SK-N-SH (cell line): ENCODE data around the gene NFATC3. TPM values are rescaled to one million over a fixed set of nuclear protein-coding genes. Genes with fewer than 3 reads are reported as not detected.
"Not testable (repeated sequence)": the region's sequence is repeated elsewhere in the genome, so short reads cannot be mapped to it uniquely, and the experiment has no call there.

ENCODE experiments used
- CTCF ChIA-PET: fragments of 300-600, 350-600 bp; formaldehyde crosslinking; extraction: SDS; loops from one replicate; lab custom pipeline; 2021; lab: Yijun Ruan, JAX
- POLR2A ChIA-PET: fragments of 350-600 bp; sonication (Branson Sonifier 250); formaldehyde crosslinking; extraction: SDS; loops from one replicate; lab custom pipeline; 2020; ENCODE audit warnings: antibody characterized with exemption, inconsistent platforms; lab: Yijun Ruan, JAX
- DNase-seq: peaks from one replicate; pipeline ENCODE4 v3.0.0; 2012
- H2AFZ ChIP-seq: fragments of 200-600 bp; sonication (generic); 2 replicates; pipeline ENCODE4 v1.8.1; 2016; ENCODE audit warnings: antibody characterized with exemption, mild to moderate bottlenecking, low read depth
- H3F3A ChIP-seq: fragments of 200-600 bp; sonication (generic); replicated peaks from 2 replicates; pipeline ENCODE3; 2016; ENCODE audit warnings: antibody characterized with exemption, mild to moderate bottlenecking; ENCODE audit not compliant: insufficient read depth
- H3K27ac ChIP-seq, 2 experiments: fragments of 200-500 bp in 1 of 2; fragments of 200-600 bp in 1 of 2; sonication (Bioruptor generic) in 1 of 2; sonication (generic), shearing (Covaris generic) in 1 of 2; 2 replicates each; pipeline versions ENCODE4 v1.5.1 to v1.6.1; 2014 to 2016; ENCODE audit warnings: low read depth in 2 of 2, inconsistent platforms in 1 of 2, low read length in 1 of 2, mild to moderate bottlenecking in 1 of 2, mixed read lengths in 1 of 2
- H3K27me3 ChIP-seq: fragments of 200-600 bp; sonication (generic), shearing (Covaris generic); 2 replicates; pipeline ENCODE4 v1.6.1; 2016; ENCODE audit warnings: mixed run types; ENCODE audit not compliant: insufficient read depth
- H3K36me3 ChIP-seq, 2 experiments: fragments of 200-500 bp in 1 of 2; fragments of 200-600 bp in 1 of 2; sonication (Bioruptor generic) in 1 of 2; sonication (generic) in 1 of 2; replicated peaks in 1 of 2; 2 replicates each; pipeline versions ENCODE3 to v1.5.1; 2014 to 2016; ENCODE audit warnings: low read length in 1 of 2, mild to moderate bottlenecking in 1 of 2; ENCODE audit not compliant: insufficient read depth in 2 of 2, control insufficient read depth in 1 of 2
- H3K4me1 ChIP-seq, 2 experiments: fragments of 200-500 bp in 1 of 2; fragments of 200-600 bp in 1 of 2; sonication (Bioruptor generic) in 1 of 2; sonication (generic), shearing (Covaris generic) in 1 of 2; 2 replicates each; pipeline versions ENCODE4 v1.5.1 to v1.6.1; 2014 to 2016; ENCODE audit warnings: low read depth in 1 of 2, low read length in 1 of 2, mixed run types in 1 of 2; ENCODE audit not compliant: insufficient read depth in 2 of 2, control insufficient read depth in 1 of 2
- H3K4me2 ChIP-seq: fragments of 200-600 bp; sonication (generic), shearing (Covaris generic); 2 replicates; pipeline ENCODE4 v1.6.1; 2017; ENCODE audit warnings: mixed run types
- H3K4me3 ChIP-seq, 2 experiments: fragments of 200-500 bp in 1 of 2; fragments of 200-600 bp in 1 of 2; sonication (Bioruptor generic) in 1 of 2; sonication (generic), shearing (Covaris generic) in 1 of 2; 2 replicates each; pipeline versions ENCODE4 v1.5.1 to v1.8.1; 2014 to 2016; ENCODE audit warnings: low read depth in 2 of 2, inconsistent platforms in 1 of 2, low read length in 1 of 2, mild to moderate bottlenecking in 1 of 2, mixed read lengths in 1 of 2, moderate library complexity in 1 of 2
- H3K79me2 ChIP-seq: fragments of 200-600 bp; sonication (generic); 2 replicates; pipeline ENCODE4 v1.8.1; 2017; ENCODE audit warnings: mild to moderate bottlenecking; ENCODE audit not compliant: insufficient read depth
- H3K9ac ChIP-seq: fragments of 200-600 bp; sonication (generic); 2 replicates; pipeline ENCODE4 v1.6.1; 2017; ENCODE audit warnings: mixed run types
- H3K9me2 ChIP-seq: fragments of 200-600 bp; sonication (generic); 2 replicates; pipeline ENCODE4 v1.6.1; 2017; ENCODE audit warnings: mixed run types
- H3K9me3 ChIP-seq: fragments of 200-600 bp; sonication (generic); 2 replicates; pipeline ENCODE4 v1.6.1; 2017; ENCODE audit warnings: mixed run types, mild to moderate bottlenecking, moderate library complexity
- H4K20me1 ChIP-seq: fragments of 200-600 bp; sonication (generic); 2 replicates; pipeline ENCODE4 v1.6.1; 2017; ENCODE audit warnings: mild to moderate bottlenecking, mixed run types; ENCODE audit not compliant: insufficient read depth
- ELF1 ChIP-seq: IDR thresholded peaks from 2 replicates; pipeline ENCODE4 v1.4.0; 2012
- FOSL2 ChIP-seq: IDR thresholded peaks from 2 replicates; pipeline ENCODE4 v1.4.0; 2012; ENCODE audit warnings: low read depth, mild to moderate bottlenecking, moderate library complexity, borderline replicate concordance
- JUND ChIP-seq: IDR thresholded peaks from 2 replicates; pipeline ENCODE4 v1.4.0; 2012
- WGBS: methylation state at CpG from one replicate; pipeline ENCODE4 v1.1.6; 2017; ENCODE audit warnings: low lambda C conversion rate; 5-methylcytosine and 5-hydroxymethylcytosine counted together
- polyA plus RNA-seq, 3 experiments: library from polyadenylated mRNA; depleted of rRNA; stranded (reverse); fragments of >200 nt; gene quantifications; 2 replicates each; pipeline ENCODE4 v1.2.3, GENCODE V29; 2012
- TF ChIP-seq, protein P1 (sequence below): IDR thresholded peaks from 2 replicates; pipeline ENCODE4 v1.6.1; 2012; ENCODE audit warnings: mild to moderate bottlenecking, low read depth, low read length, moderate library complexity
- TF ChIP-seq, protein P2 (sequence below): fragments of 150-350 bp; IDR thresholded peaks from 2 replicates; pipeline ENCODE4 v1.6.1; 2017; ENCODE audit warnings: antibody characterized with exemption, low read length, low read depth, borderline replicate concordance

The NFATC3 gene
- polyA plus RNA-seq, 1 of the 3 experiments (the other 2 are of a cell fraction) = 5.7 TPM

DNA sequence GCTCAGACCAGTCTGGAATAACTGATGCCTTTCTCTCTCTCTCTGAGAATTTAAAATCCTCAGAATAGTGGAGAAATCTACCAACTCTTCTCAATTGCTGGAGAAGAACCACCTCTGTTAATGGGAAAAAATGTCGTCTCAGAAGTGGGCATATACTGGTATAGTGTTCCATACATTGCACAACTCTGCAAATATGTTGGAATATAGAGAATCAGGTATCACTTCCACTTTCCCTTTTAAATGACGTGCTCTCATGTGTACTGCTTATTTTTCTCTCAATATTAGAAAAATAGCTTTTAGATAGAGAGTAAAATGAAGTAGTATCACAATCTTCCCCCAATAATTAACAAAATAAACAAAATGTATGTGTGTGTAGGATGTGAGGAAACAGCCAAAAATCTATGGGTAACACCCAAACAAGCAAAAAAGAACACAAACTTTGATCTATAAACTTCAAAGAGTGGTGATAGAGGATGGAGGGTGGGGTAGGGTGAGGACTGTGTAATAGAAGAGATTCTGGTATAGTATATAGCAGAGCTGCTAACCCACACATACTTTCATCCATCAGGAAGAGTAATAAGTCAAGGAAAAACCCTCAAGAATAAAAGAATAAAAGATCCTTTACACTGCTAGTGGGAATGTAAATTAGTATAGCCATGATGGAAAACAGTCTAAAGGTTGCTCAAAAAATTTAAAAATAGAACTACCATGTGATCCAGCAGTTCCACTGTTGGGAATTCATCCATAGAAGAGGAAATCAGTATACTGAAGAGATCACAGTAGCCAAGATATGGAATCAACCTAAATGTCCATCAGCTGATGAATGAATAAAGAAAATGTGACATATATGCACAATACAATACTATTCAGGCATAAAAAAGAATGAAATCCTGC is 46.9 kb downstream of the NFATC3 start:
- no peaks in the 10 kb centered on the region; a peak in 1 of 4 replicates for H3K4me1 ChIP-seq
- H4K20me1 ChIP-seq = no peaks in the 10 kb centered on the region
- no peak overlapping the region for H3K4me3 ChIP-seq
- TF ChIP-seq, protein P1, sequence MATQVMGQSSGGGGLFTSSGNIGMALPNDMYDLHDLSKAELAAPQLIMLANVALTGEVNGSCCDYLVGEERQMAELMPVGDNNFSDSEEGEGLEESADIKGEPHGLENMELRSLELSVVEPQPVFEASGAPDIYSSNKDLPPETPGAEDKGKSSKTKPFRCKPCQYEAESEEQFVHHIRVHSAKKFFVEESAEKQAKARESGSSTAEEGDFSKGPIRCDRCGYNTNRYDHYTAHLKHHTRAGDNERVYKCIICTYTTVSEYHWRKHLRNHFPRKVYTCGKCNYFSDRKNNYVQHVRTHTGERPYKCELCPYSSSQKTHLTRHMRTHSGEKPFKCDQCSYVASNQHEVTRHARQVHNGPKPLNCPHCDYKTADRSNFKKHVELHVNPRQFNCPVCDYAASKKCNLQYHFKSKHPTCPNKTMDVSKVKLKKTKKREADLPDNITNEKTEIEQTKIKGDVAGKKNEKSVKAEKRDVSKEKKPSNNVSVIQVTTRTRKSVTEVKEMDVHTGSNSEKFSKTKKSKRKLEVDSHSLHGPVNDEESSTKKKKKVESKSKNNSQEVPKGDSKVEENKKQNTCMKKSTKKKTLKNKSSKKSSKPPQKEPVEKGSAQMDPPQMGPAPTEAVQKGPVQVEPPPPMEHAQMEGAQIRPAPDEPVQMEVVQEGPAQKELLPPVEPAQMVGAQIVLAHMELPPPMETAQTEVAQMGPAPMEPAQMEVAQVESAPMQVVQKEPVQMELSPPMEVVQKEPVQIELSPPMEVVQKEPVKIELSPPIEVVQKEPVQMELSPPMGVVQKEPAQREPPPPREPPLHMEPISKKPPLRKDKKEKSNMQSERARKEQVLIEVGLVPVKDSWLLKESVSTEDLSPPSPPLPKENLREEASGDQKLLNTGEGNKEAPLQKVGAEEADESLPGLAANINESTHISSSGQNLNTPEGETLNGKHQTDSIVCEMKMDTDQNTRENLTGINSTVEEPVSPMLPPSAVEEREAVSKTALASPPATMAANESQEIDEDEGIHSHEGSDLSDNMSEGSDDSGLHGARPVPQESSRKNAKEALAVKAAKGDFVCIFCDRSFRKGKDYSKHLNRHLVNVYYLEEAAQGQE = no peak
- TF ChIP-seq JUND (no peak), ELF1 (no peak), FOSL2 (no peak)
- TF ChIP-seq, protein P2, sequence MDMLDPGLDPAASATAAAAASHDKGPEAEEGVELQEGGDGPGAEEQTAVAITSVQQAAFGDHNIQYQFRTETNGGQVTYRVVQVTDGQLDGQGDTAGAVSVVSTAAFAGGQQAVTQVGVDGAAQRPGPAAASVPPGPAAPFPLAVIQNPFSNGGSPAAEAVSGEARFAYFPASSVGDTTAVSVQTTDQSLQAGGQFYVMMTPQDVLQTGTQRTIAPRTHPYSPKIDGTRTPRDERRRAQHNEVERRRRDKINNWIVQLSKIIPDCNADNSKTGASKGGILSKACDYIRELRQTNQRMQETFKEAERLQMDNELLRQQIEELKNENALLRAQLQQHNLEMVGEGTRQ = no peak
- H2AFZ ChIP-seq = no peak overlapping the region
- no peaks in the 10 kb centered on the region for H3K9me3 ChIP-seq
- no peaks in the 10 kb centered on the region for H3K27me3 ChIP-seq
- ChIA-PET POLR2A (interaction anchor here (0.6 kb wide), 1 partner anchor 14 kb away, joined by 3 read pairs; no protein-coding TSS in a partner anchor), CTCF (interaction anchor here (0.8 kb wide), 1 partner anchor 38 kb away, joined by 3 read pairs; no protein-coding TSS in a partner anchor)
- 100% methylated on average over 2 of the region's 2 CpGs for WGBS
- peaks cover 0 to 2% of the 10 kb centered on the region in 2 experiments for H3K36me3 ChIP-seq
- no peak overlapping the region for H3K9ac ChIP-seq
- no peaks in the 10 kb centered on the region for H3F3A ChIP-seq
- DNase-seq = no peak
- peaks cover 31% of the 10 kb centered on the region for H3K79me2 ChIP-seq
- H3K4me2 ChIP-seq = no peak overlapping the region
- no peak overlapping the region for H3K27ac ChIP-seq
- H3K9me2 ChIP-seq = no peaks in the 10 kb centered on the region

- H3K9ac ChIP-seq, POLR2A ChIA-PET, H3K4me3 ChIP-seq, H3K4me1 ChIP-seq, H3K9me3 ChIP-seq, H2AFZ ChIP-seq, DNase-seq, H3K9me2 ChIP-seq, CTCF ChIA-PET, H3K36me3 ChIP-seq, H3K27me3 ChIP-seq, H3K4me2 ChIP-seq, H4K20me1 ChIP-seq, H3F3A ChIP-seq, H3K27ac ChIP-seq: not testable (repeated sequence)
- 97% methylated on average over 4 of the region's 4 CpGs for WGBS
- peaks cover 31% of the 10 kb centered on the region for H3K79me2 ChIP-seq
These were observed 47.8 kb downstream of the NFATC3 start for GRCh38 chr16:68133000-68133399.
